ENCODE measurements around the gene HRAS. TPM values are rescaled to one million over a fixed set of nuclear protein-coding genes. Genes with fewer than 3 reads are reported as not detected.

Gene HRAS
- total RNA-seq, 2 donors from 2014 or later = 13.0 to 15.8 TPM

- H3K4me1 ChIP-seq = peaks cover 45% of the 10 kb centered on the region
- no peak for TF ChIP-seq CTCF (IDR thresholded peaks at IDR 0.05)
- TF ChIP-seq POLR2A (IDR thresholded peaks at IDR 0.05) = no peak
- DNase-seq = no peak
- no peaks in the 10 kb centered on the region for H3K27me3 ChIP-seq
- WGBS, 2 donors = 84 to 92% methylated on average over 10 to 21 of the region's 22 CpGs
- no peak overlapping the region for H3K4me3 ChIP-seq
- intact Hi-C loops (cut with DNase I) = loop anchor here (10.0 kb wide), 1 partner anchor 168 kb away; no protein-coding TSS in a partner anchor
- ATAC-seq = no peak
- H3K27ac ChIP-seq = no peak overlapping the region
- no peaks in the 10 kb centered on the region for H3K36me3 ChIP-seq (replicated peaks in 1 of 2; ENCODE audit: insufficient read depth in 1 of 2, low read depth in 2 of 2)
- H3K9me3 ChIP-seq = no peaks in the 10 kb centered on the region
These were observed 21.4 kb upstream of the HRAS start for GRCh38 chr11:556662-557256.

- peak in 1 of 4 donors; percentile 46 for DNase-seq
- Histone ChIP-seq H3K36me3 (replicated peaks in 1 of 2; ENCODE audit: insufficient read depth in 1 of 2, low read depth in 2 of 2) (no peaks in the 10 kb centered on the region), H3K4me3 (no peak overlapping the region), H3K27me3 (no peaks in the 10 kb centered on the region), H3K27ac (peak overlapping the region in 3 of 4 donors; percentile 63 to 77 (median 65)), H3K4me1 (peaks cover 40% of the 10 kb centered on the region), H3K9me3 (no peaks in the 10 kb centered on the region)
- WGBS, 2 donors = 35 to 77% methylated on average over 3 to 62 of the region's 104 CpGs
- no peak for ATAC-seq
- intact Hi-C loops (cut with DNase I) = loop anchor here (10.0 kb wide), 1 partner anchor 169 kb away; no protein-coding TSS in a partner anchor
- TF ChIP-seq CTCF (IDR thresholded peaks at IDR 0.05) = no peak
These were observed 20.6 kb upstream of the HRAS start for GRCh38 chr11:555780-556661.

GRCh38 chr11:555227-555779 lies 19.9 kb upstream of the HRAS start:
- ATAC-seq (no peak), DNase-seq (no peak)
- intact Hi-C loops (cut with DNase I) = loop anchor here (10.0 kb wide), 1 partner anchor 169 kb away; no protein-coding TSS in a partner anchor
- TF ChIP-seq CTCF (IDR thresholded peaks at IDR 0.05) (no peak), POLR2A (IDR thresholded peaks at IDR 0.05) (peak in 2 of 3 donors; percentile 40 to 46)
- Histone ChIP-seq H3K9me3 (no peaks in the 10 kb centered on the region), H3K27me3 (no peaks in the 10 kb centered on the region), H3K36me3 (replicated peaks in 1 of 2; ENCODE audit: insufficient read depth in 1 of 2, low read depth in 2 of 2) (no peaks in the 10 kb centered on the region), H3K27ac (peak overlapping the region in 3 of 4 donors; percentile 63 to 77 (median 65)), H3K4me1 (peaks cover 40% of the 10 kb centered on the region), H3K4me3 (no peak overlapping the region)
- WGBS, 2 donors = 2 to 4% methylated on average over 13 to 56 of the region's 57 CpGs

GRCh38 chr11:554428-555226 lies 19.3 kb upstream of the HRAS start:
- no peaks in the 10 kb centered on the region for H3K36me3 ChIP-seq (replicated peaks in 1 of 2; ENCODE audit: insufficient read depth in 1 of 2, low read depth in 2 of 2)
- ATAC-seq (peak; percentile 81), DNase-seq (peak; percentile 80 to 85 (median 83))
- intact Hi-C loops (cut with DNase I) = loop anchor here (10.0 kb wide), 1 partner anchor 170 kb away; no protein-coding TSS in a partner anchor
- no peaks in the 10 kb centered on the region for H3K27me3 ChIP-seq
- peak overlapping the region in 1 of 2 donors; percentile 10 for H3K4me3 ChIP-seq
- H3K9me3 ChIP-seq = no peaks in the 10 kb centered on the region
- peak overlapping the region; percentile 42 to 77 (median 58) for H3K27ac ChIP-seq
- peaks cover 33% of the 10 kb centered on the region for H3K4me1 ChIP-seq
- 7% methylated on average over 53 of the region's 60 CpGs; no CpG with 5 or more reads in 1 of the 2 donors for WGBS, 2 donors
- TF ChIP-seq POLR2A (IDR thresholded peaks at IDR 0.05) (no peak), CTCF (IDR thresholded peaks at IDR 0.05) (peak; percentile 45 to 84 (median 60))

All from body of pancreas (tissue), 4 donors.